Measurements from ENCODE around the gene LIPH.

DNA sequence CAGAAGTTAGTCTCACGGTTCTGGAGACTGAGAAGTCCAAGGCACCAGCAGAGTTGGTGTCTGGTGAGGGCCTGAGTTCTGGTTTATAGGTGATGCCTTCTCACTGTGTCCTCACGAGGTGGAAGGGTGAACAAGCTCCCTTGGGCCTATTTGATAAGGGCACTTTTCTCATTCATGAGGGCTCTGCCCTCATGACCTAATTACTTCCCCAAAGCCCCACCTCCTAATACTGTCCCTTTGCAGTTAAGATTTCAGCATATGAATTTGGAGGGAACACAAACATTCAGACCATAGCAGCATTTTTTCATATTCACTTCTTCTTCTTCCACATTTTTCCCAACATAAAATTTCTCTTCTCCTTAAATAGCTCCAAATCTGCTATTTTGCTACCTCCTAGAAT is 95.0 kb downstream of the LIPH start:
- TF ChIP-seq POLR2AphosphoS5 (IDR thresholded peaks at IDR 0.05) = no peak
- TF ChIP-seq, protein P1, sequence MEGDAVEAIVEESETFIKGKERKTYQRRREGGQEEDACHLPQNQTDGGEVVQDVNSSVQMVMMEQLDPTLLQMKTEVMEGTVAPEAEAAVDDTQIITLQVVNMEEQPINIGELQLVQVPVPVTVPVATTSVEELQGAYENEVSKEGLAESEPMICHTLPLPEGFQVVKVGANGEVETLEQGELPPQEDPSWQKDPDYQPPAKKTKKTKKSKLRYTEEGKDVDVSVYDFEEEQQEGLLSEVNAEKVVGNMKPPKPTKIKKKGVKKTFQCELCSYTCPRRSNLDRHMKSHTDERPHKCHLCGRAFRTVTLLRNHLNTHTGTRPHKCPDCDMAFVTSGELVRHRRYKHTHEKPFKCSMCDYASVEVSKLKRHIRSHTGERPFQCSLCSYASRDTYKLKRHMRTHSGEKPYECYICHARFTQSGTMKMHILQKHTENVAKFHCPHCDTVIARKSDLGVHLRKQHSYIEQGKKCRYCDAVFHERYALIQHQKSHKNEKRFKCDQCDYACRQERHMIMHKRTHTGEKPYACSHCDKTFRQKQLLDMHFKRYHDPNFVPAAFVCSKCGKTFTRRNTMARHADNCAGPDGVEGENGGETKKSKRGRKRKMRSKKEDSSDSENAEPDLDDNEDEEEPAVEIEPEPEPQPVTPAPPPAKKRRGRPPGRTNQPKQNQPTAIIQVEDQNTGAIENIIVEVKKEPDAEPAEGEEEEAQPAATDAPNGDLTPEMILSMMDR (IDR thresholded peaks at IDR 0.05 in 8 of 11, conservative IDR thresholded peaks at IDR 0.05 in 3 of 11) = no peak
- TF ChIP-seq POLR2A (IDR thresholded peaks at IDR 0.05) = no peak
